Activated CD4-positive, alpha-beta T cell treated with anti-CD3 and anti-CD28 coated beads, Interleukin-2, amount 10 ng/mL, durations not matched to agents 7 days and 5 days (primary cell): ENCODE data around the gene RAB20. TPM values are rescaled to one million over a fixed set of nuclear protein-coding genes. Genes with fewer than 3 reads are reported as not detected.

ENCODE experiments used
- CTCF ChIA-PET: fragments of 350-600 bp; sonication (Branson Sonifier 250); formaldehyde crosslinking; loops from one replicate; lab custom pipeline; 2021; ENCODE audit warnings: antibody characterized with exemption; lab: Charles Lee
- POLR2A ChIA-PET: fragments of 350-600 bp; sonication (Branson Sonifier 250); formaldehyde crosslinking; loops from one replicate; lab custom pipeline; 2021; ENCODE audit warnings: antibody characterized with exemption; lab: Charles Lee
- DNase-seq: peaks from one replicate; pipeline ENCODE4 v3.0.0-alpha.2; 2020
- H3K27ac Mint-ChIP-seq: one replicate; pipeline ENCODE4 v1.8.0; 2021; ENCODE audit warnings: mild to moderate bottlenecking, moderate library complexity, mixed read lengths
- H3K27me3 Mint-ChIP-seq: one replicate; pipeline ENCODE4 v1.8.0; 2021; ENCODE audit warnings: mixed read lengths
- H3K36me3 Mint-ChIP-seq: one replicate; pipeline ENCODE4 v1.8.0; 2021; ENCODE audit warnings: low read depth, mixed read lengths
- H3K4me1 Mint-ChIP-seq: one replicate; pipeline ENCODE4 v1.8.0; 2021; ENCODE audit warnings: mixed read lengths
- H3K4me3 Mint-ChIP-seq: one replicate; pipeline ENCODE4 v1.8.0; 2021; ENCODE audit warnings: mild to moderate bottlenecking, moderate library complexity, mixed read lengths
- H3K9me3 Mint-ChIP-seq: one replicate; pipeline ENCODE4 v1.8.0; 2021; ENCODE audit warnings: mixed read lengths
- total RNA-seq, 2 experiments: library from RNA; stranded (reverse); gene quantifications; one replicate each; pipeline ENCODE4 v1.2.3, GENCODE V29; 2021

Gene RAB20
- total RNA-seq, 2 experiments from 2014 or later, result 3.2 to 4.1 TPM

- Mint-ChIP-seq H3K4me3 (no peak overlapping the region), H3K27me3 (no peaks in the 10 kb centered on the region), H3K36me3 (no peaks in the 10 kb centered on the region), H3K27ac (no peak overlapping the region), H3K4me1 (peaks cover 11% of the 10 kb centered on the region), H3K9me3 (peaks cover 7% of the 10 kb centered on the region)
- ChIA-PET POLR2A (no interaction called here), CTCF (interaction anchor here (0.9 kb wide), 1 partner anchor 12 kb away, joined by 3 read pairs; no protein-coding TSS in a partner anchor)
- no peak for DNase-seq
These were observed 30.4 kb downstream of the RAB20 start for GRCh38 chr13:110531100-110531499.

GRCh38 chr13:110529522-110530311 lies 31.8 kb downstream of the RAB20 start:
- Mint-ChIP-seq H3K4me3 (no peak overlapping the region), H3K27me3 (no peaks in the 10 kb centered on the region), H3K36me3 (no peaks in the 10 kb centered on the region), H3K9me3 (peaks cover 7% of the 10 kb centered on the region), H3K4me1 (peaks cover 20% of the 10 kb centered on the region), H3K27ac (no peak overlapping the region)
- ChIA-PET POLR2A (no interaction called here), CTCF (no interaction called here)
- DNase-seq, result no peak

GRCh38 chr13:110528911-110529310 lies 32.6 kb downstream of the RAB20 start:
- H3K27ac Mint-ChIP-seq, result no peak overlapping the region
- H3K27me3 Mint-ChIP-seq, result no peaks in the 10 kb centered on the region
- CTCF ChIA-PET, result interaction anchor here (0.6 kb wide), 1 partner anchor 417 kb away, joined by 3 read pairs; no protein-coding TSS in a partner anchor
- peaks cover 7% of the 10 kb centered on the region for H3K9me3 Mint-ChIP-seq
- POLR2A ChIA-PET, result no interaction called here
- peaks cover 27% of the 10 kb centered on the region for H3K4me1 Mint-ChIP-seq
- H3K4me3 Mint-ChIP-seq, result no peak overlapping the region
- no peak for DNase-seq
- no peaks in the 10 kb centered on the region for H3K36me3 Mint-ChIP-seq

- no peak for DNase-seq
- no peaks in the 10 kb centered on the region for H3K36me3 Mint-ChIP-seq
- H3K27me3 Mint-ChIP-seq, result no peaks in the 10 kb centered on the region
- no peak overlapping the region for H3K27ac Mint-ChIP-seq
- POLR2A ChIA-PET, result no interaction called here
- no peak overlapping the region for H3K4me3 Mint-ChIP-seq
- CTCF ChIA-PET, result interaction anchor here (0.6 to 1.5 kb wide), 2 partner anchors 19 to 417 kb away, joined by 3 read pairs; no protein-coding TSS in a partner anchor
- H3K9me3 Mint-ChIP-seq, result peaks cover 7% of the 10 kb centered on the region
- peaks cover 32% of the 10 kb centered on the region for H3K4me1 Mint-ChIP-seq
These were observed 33.2 kb downstream of the RAB20 start for GRCh38 chr13:110528371-110528770.

- Mint-ChIP-seq H3K4me1 (peaks cover 40% of the 10 kb centered on the region), H3K27ac (no peak overlapping the region), H3K9me3 (peaks cover 7% of the 10 kb centered on the region), H3K4me3 (no peak overlapping the region), H3K27me3 (no peaks in the 10 kb centered on the region), H3K36me3 (no peaks in the 10 kb centered on the region)
- DNase-seq, result peak; percentile 24
- ChIA-PET CTCF (interaction anchor here (1.1 kb wide), 1 partner anchor 12 kb away, joined by 3 read pairs; no protein-coding TSS in a partner anchor), POLR2A (no interaction called here)
These were observed 35.9 kb downstream of the RAB20 start for GRCh38 chr13:110525328-110526319.

GRCh38 chr13:110524541-110525257 lies 36.8 kb downstream of the RAB20 start:
- H3K4me1 Mint-ChIP-seq, result peaks cover 43% of the 10 kb centered on the region
- ChIA-PET POLR2A (no interaction called here), CTCF (no interaction called here)
- DNase-seq, result peak; percentile 46
- peaks cover 7% of the 10 kb centered on the region for H3K9me3 Mint-ChIP-seq
- no peaks in the 10 kb centered on the region for H3K27me3 Mint-ChIP-seq
- peak overlapping the region; percentile 1 for H3K4me3 Mint-ChIP-seq
- peaks cover 1% of the 10 kb centered on the region for H3K36me3 Mint-ChIP-seq
- H3K27ac Mint-ChIP-seq, result peak overlapping the region; percentile 79

- H3K27me3 Mint-ChIP-seq, result no peaks in the 10 kb centered on the region
- H3K9me3 Mint-ChIP-seq, result peaks cover 3% of the 10 kb centered on the region
- no peak for DNase-seq
- peak overlapping the region; percentile 79 for H3K27ac Mint-ChIP-seq
- ChIA-PET POLR2A (no interaction called here), CTCF (no interaction called here)
- H3K36me3 Mint-ChIP-seq, result peaks cover 1% of the 10 kb centered on the region
- H3K4me3 Mint-ChIP-seq, result peak overlapping the region; percentile 1
- H3K4me1 Mint-ChIP-seq, result peaks cover 43% of the 10 kb centered on the region
These were observed 37.5 kb downstream of the RAB20 start for GRCh38 chr13:110523838-110524540.

- peaks cover 43% of the 10 kb centered on the region for H3K4me1 Mint-ChIP-seq
- POLR2A ChIA-PET, result no interaction called here
These were observed 38.3 kb downstream of the RAB20 start for GRCh38 chr13:110523180-110523579.

GRCh38 chr13:110522721-110523120 lies 38.8 kb downstream of the RAB20 start:
- Mint-ChIP-seq H3K27ac (no peak overlapping the region), H3K4me3 (no peak overlapping the region), H3K4me1 (peaks cover 43% of the 10 kb centered on the region), H3K27me3 (no peaks in the 10 kb centered on the region), H3K9me3 (no peaks in the 10 kb centered on the region), H3K36me3 (peaks cover 1% of the 10 kb centered on the region)
- DNase-seq, result no peak
- CTCF ChIA-PET, result no interaction called here
- POLR2A ChIA-PET, result interaction anchor here (0.6 kb wide), 1 partner anchor 193 kb away, joined by 11 read pairs; no protein-coding TSS in a partner anchor

More at GRCh38 chr13:110523180-110523579, 38.3 kb downstream of the RAB20 start:
- no peak overlapping the region for H3K4me3 Mint-ChIP-seq
- DNase-seq, result no peak
- CTCF ChIA-PET, result no interaction called here
- no peak overlapping the region for H3K27ac Mint-ChIP-seq
- H3K36me3 Mint-ChIP-seq, result peaks cover 1% of the 10 kb centered on the region
- H3K27me3 Mint-ChIP-seq, result no peaks in the 10 kb centered on the region
- H3K9me3 Mint-ChIP-seq, result no peaks in the 10 kb centered on the region

GRCh38 chr13:110521946-110522345 lies 39.6 kb downstream of the RAB20 start:
- H3K4me1 Mint-ChIP-seq, result peaks cover 43% of the 10 kb centered on the region
- H3K4me3 Mint-ChIP-seq, result no peak overlapping the region
- CTCF ChIA-PET, result interaction anchor here (0.6 to 1.1 kb wide), 2 partner anchors 12 to 290 kb away, joined by 3 read pairs; no protein-coding TSS in a partner anchor
- H3K27me3 Mint-ChIP-seq, result no peaks in the 10 kb centered on the region
- H3K27ac Mint-ChIP-seq, result no peak overlapping the region
- DNase-seq, result no peak
- H3K36me3 Mint-ChIP-seq, result peaks cover 1% of the 10 kb centered on the region
- no peaks in the 10 kb centered on the region for H3K9me3 Mint-ChIP-seq
- POLR2A ChIA-PET, result no interaction called here

GRCh38 chr13:110521296-110521680 lies 40.2 kb downstream of the RAB20 start:
- no peaks in the 10 kb centered on the region for H3K27me3 Mint-ChIP-seq
- ChIA-PET CTCF (interaction anchor here (0.6 to 1.1 kb wide), 2 partner anchors 13 to 291 kb away, joined by 3 read pairs; no protein-coding TSS in a partner anchor), POLR2A (no interaction called here)
- H3K4me1 Mint-ChIP-seq, result peaks cover 42% of the 10 kb centered on the region
- H3K27ac Mint-ChIP-seq, result no peak overlapping the region
- no peak overlapping the region for H3K4me3 Mint-ChIP-seq
- DNase-seq, result no peak
- no peaks in the 10 kb centered on the region for H3K9me3 Mint-ChIP-seq
- H3K36me3 Mint-ChIP-seq, result peaks cover 1% of the 10 kb centered on the region
